ENCODE data around the gene LRRC71. TPM values are rescaled to one million over a fixed set of nuclear protein-coding genes. Genes with fewer than 3 reads are reported as not detected.

The LRRC71 gene
- total RNA-seq, 2 experiments from 2014 or later = not detected

GRCh38 chr1:156973417-156973816 lies 53.0 kb downstream of the LRRC71 start:
- no peak for TF ChIP-seq CTCF (IDR thresholded peaks at IDR 0.05)
- peaks cover 5 to 11% of the 10 kb centered on the region in 2 experiments for H3K27me3 ChIP-seq (ENCODE audit: control insufficient read depth in 1 of 2, insufficient read depth in 2 of 2, low read length in 2 of 2)
- no peaks in the 10 kb centered on the region for H3K4me1 ChIP-seq (ENCODE audit: insufficient read depth, low read length)
- POLR2A ChIA-PET = no interaction called here
- Mint-ChIP-seq H3K27me3 (peaks cover 24% of the 10 kb centered on the region), H3K4me1 (ENCODE audit: low read depth) (no peaks in the 10 kb centered on the region), H3K4me3 (no peak overlapping the region), H3K9me3 (no peaks in the 10 kb centered on the region), H3K36me3 (ENCODE audit: low read depth) (no peaks in the 10 kb centered on the region), H3K27ac (no peak overlapping the region)
- H3K36me3 ChIP-seq (ENCODE audit: insufficient read depth, low read length) = no peaks in the 10 kb centered on the region
- DNase-seq (no peak), ATAC-seq (ENCODE audit: poor library complexity) (no peak)
- H3K9me3 ChIP-seq (ENCODE audit: control insufficient read depth in 1 of 2, insufficient read depth in 1 of 2, low read length in 2 of 2) = no peaks in the 10 kb centered on the region
- no peak overlapping the region for H3K4me3 ChIP-seq (ENCODE audit: low read length)
- CTCF ChIA-PET = no interaction called here
- H3K27ac ChIP-seq (ENCODE audit: low read depth in 1 of 2, low read length in 2 of 2) = no peak overlapping the region
- intact Hi-C loops (cut with DNase I, micrococcal nuclease) = no loop called here

GRCh38 chr1:156975084-156975483 lies 54.7 kb downstream of the LRRC71 start:
- CTCF ChIA-PET = no interaction called here
- Histone ChIP-seq H3K9me3 (ENCODE audit: control insufficient read depth in 1 of 2, insufficient read depth in 1 of 2, low read length in 2 of 2) (no peaks in the 10 kb centered on the region), H3K27me3 (ENCODE audit: control insufficient read depth in 1 of 2, insufficient read depth in 2 of 2, low read length in 2 of 2) (peaks cover under 1 to 5% of the 10 kb centered on the region in 2 experiments), H3K4me3 (ENCODE audit: low read length) (no peak overlapping the region), H3K27ac (ENCODE audit: low read depth in 1 of 2, low read length in 2 of 2) (no peak overlapping the region), H3K36me3 (ENCODE audit: insufficient read depth, low read length) (no peaks in the 10 kb centered on the region), H3K4me1 (ENCODE audit: insufficient read depth, low read length) (no peaks in the 10 kb centered on the region)
- no peak for TF ChIP-seq CTCF (IDR thresholded peaks at IDR 0.05)
- no peaks in the 10 kb centered on the region for H3K9me3 Mint-ChIP-seq
- ATAC-seq (ENCODE audit: poor library complexity) = no peak
- no peak overlapping the region for H3K4me3 Mint-ChIP-seq
- H3K36me3 Mint-ChIP-seq (ENCODE audit: low read depth) = no peaks in the 10 kb centered on the region
- no peaks in the 10 kb centered on the region for H3K4me1 Mint-ChIP-seq (ENCODE audit: low read depth)
- intact Hi-C loops (cut with DNase I, micrococcal nuclease) = no loop called here
- DNase-seq = no peak
- peaks cover 21% of the 10 kb centered on the region for H3K27me3 Mint-ChIP-seq
- no peak overlapping the region for H3K27ac Mint-ChIP-seq
- POLR2A ChIA-PET = no interaction called here

GRCh38 chr1:156980551-156980950 lies 60.1 kb downstream of the LRRC71 start:
- POLR2A ChIA-PET = no interaction called here
- TF ChIP-seq CTCF (IDR thresholded peaks at IDR 0.05) = no peak
- no peaks in the 10 kb centered on the region for H3K4me1 ChIP-seq (ENCODE audit: insufficient read depth, low read length)
- no peaks in the 10 kb centered on the region for H3K36me3 ChIP-seq (ENCODE audit: insufficient read depth, low read length)
- DNase-seq = no peak
- H3K4me3 ChIP-seq (ENCODE audit: low read length) = no peak overlapping the region
- no peak for ATAC-seq (ENCODE audit: poor library complexity)
- H3K27me3 ChIP-seq (ENCODE audit: control insufficient read depth in 1 of 2, insufficient read depth in 2 of 2, low read length in 2 of 2) = peaks cover 0 to 5% of the 10 kb centered on the region in 2 experiments
- intact Hi-C loops (cut with DNase I, micrococcal nuclease) = no loop called here
- no peak overlapping the region for H3K27ac Mint-ChIP-seq
- CTCF ChIA-PET = no interaction called here
- peaks cover 34% of the 10 kb centered on the region for H3K27me3 Mint-ChIP-seq
- no peak overlapping the region for H3K4me3 Mint-ChIP-seq
- H3K4me1 Mint-ChIP-seq (ENCODE audit: low read depth) = no peaks in the 10 kb centered on the region
- no peaks in the 10 kb centered on the region for H3K36me3 Mint-ChIP-seq (ENCODE audit: low read depth)
- no peaks in the 10 kb centered on the region for H3K9me3 Mint-ChIP-seq
- no peak overlapping the region for H3K27ac ChIP-seq (ENCODE audit: low read depth in 1 of 2, low read length in 2 of 2)
- no peaks in the 10 kb centered on the region for H3K9me3 ChIP-seq (ENCODE audit: control insufficient read depth in 1 of 2, insufficient read depth in 1 of 2, low read length in 2 of 2)

Small RNAs within 50 kb of the gene (microRNA-seq; reads per million reads assigned to microRNA genes)
- gene MIR765 (ENCODE audit: borderline microRNAs expressed, borderline replicate concordance) = not detected

Other genes starting within 250 kb of the LRRC71 start
- gene NES, start 243.2 kb upstream of the LRRC71 start, total RNA-seq = not detected
- gene CRABP2, start 215.0 kb upstream of the LRRC71 start, total RNA-seq = 1 to 10 TPM; 3.2 to 4.2 TPM
- gene METTL25B, start 192.2 kb upstream of the LRRC71 start, total RNA-seq = 10 to 100 TPM; 10.6 to 12.0 TPM
- 10 to 100 TPM; 44.2 to 50.9 TPM for gene ISG20L2, start 191.9 kb upstream of the LRRC71 start, total RNA-seq
- gene MRPL24, start 179.5 kb upstream of the LRRC71 start, total RNA-seq = 10 to 100 TPM; 11.7 to 11.9 TPM
- gene HDGF, start 169.0 kb upstream of the LRRC71 start, total RNA-seq = 10 to 100 TPM; 60.8 TPM
- gene PRCC, start 153.1 kb upstream of the LRRC71 start, total RNA-seq = 10 to 100 TPM; 49.5 to 50.0 TPM
- gene SH2D2A, start 103.8 kb upstream of the LRRC71 start, total RNA-seq = 10 to 100 TPM; 51.6 to 51.8 TPM
- not detected for gene INSRR, start 61.5 kb upstream of the LRRC71 start, total RNA-seq
- gene NTRK1, start 59.8 kb upstream of the LRRC71 start, total RNA-seq = under 1 TPM; 0.42 to 0.52 TPM
- gene PEAR1, start 26.9 kb upstream of the LRRC71 start, total RNA-seq = under 1 TPM; 0.20 to 0.41 TPM
- 10 to 100 TPM; 13.7 to 13.9 TPM for gene ARHGEF11, start 125.1 kb downstream of the LRRC71 start, total RNA-seq
- not detected for gene ETV3L, start 179.2 kb downstream of the LRRC71 start, total RNA-seq
- 100 to 1,000 TPM; 115 to 117 TPM for gene ETV3, start 217.8 kb downstream of the LRRC71 start, total RNA-seq